GM06990 (cell line): Measurements from ENCODE around the gene SLC43A3.

ENCODE experiments used
- DNase-seq: peaks from one replicate; pipeline ENCODE4 v3.0.0-alpha.2; 2011; ENCODE audit not compliant: insufficient read length; ENCODE audit errors: extremely low read depth
- H3K27me3 ChIP-seq: replicated peaks from 2 replicates; pipeline ENCODE4 v1.6.0; 2011; ENCODE audit warnings: low read length; ENCODE audit not compliant: control insufficient read depth, insufficient read depth
- H3K36me3 ChIP-seq: 2 replicates; pipeline ENCODE4 v1.5.1; 2011; ENCODE audit warnings: low read length; ENCODE audit not compliant: control insufficient read depth, insufficient read depth
- H3K4me3 ChIP-seq: replicated peaks from 2 replicates; pipeline ENCODE4 v1.5.1; 2011; ENCODE audit warnings: low read depth, mild to moderate bottlenecking, control low read depth, low read length
- CTCF ChIP-seq: IDR thresholded peaks from 2 replicates; pipeline ENCODE4 v1.5.1; 2011; ENCODE audit warnings: low read length, control low read depth, mild to moderate bottlenecking, inconsistent platforms; ENCODE audit not compliant: insufficient read depth, poor library complexity, severe bottlenecking

The SLC43A3 gene

GRCh38 chr11:57426929-57427726 lies at the start of gene SLC43A3:
Gene SLC43A3 (minus strand): TSS chr11:57427121. CDS start chr11:57426172, 949 bp downstream.
- DNase-seq: peak; percentile 86
- Histone ChIP-seq H3K4me3 (peak within 1 kb of the TSS; percentile 86), H3K27me3 (no peaks in the 10 kb centered on the region), H3K36me3 (peaks cover 11% of the 10 kb centered on the region)
- TF ChIP-seq CTCF: no peak

DNA sequence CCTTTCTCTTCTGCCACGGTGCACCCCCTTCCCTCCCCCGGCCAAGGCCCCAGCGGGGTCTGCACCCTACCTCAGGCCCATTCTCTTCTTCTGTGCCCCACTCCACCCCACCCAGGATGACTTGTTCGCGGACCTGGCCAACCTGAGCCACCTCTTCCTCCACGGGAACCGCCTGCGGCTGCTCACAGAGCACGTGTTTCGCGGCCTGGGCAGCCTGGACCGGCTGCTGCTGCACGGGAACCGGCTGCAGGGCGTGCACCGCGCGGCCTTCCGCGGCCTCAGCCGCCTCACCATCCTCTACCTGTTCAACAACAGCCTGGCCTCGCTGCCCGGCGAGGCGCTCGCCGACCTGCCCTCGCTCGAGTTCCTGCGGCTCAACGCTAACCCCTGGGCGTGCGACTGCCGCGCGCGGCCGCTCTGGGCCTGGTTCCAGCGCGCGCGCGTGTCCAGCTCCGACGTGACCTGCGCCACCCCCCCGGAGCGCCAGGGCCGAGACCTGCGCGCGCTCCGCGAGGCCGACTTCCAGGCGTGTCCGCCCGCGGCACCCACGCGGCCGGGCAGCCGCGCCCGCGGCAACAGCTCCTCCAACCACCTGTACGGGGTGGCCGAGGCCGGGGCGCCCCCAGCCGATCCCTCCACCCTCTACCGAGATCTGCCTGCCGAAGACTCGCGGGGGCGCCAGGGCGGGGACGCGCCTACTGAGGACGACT lies 49.3 kb upstream of the SLC43A3 start:
- Histone ChIP-seq H3K36me3 (no peaks in the 10 kb centered on the region), H3K27me3 (no peaks in the 10 kb centered on the region), H3K4me3 (peak overlapping the region; percentile 50)
- DNase-seq: peak; percentile 70
- TF ChIP-seq CTCF: no peak

DNA sequence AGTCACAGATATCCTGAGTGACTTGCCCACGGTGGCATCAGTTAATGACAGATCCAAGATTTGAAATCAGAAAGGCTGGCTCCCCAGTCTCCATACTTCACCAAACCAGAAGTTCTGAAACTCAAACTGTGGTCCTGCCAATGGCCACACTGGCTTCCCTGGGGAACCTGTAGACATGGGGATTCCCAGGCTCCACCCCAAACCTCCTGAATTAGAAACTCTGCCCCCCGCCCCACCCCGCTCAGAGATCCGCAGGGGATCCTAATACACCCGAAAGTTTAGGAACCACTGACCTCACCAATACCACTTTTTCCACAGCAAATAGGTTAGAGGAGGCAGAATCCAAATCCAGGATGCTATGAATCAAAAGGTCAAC lies 48.7 kb upstream of the SLC43A3 start:
- no peak for TF ChIP-seq CTCF
- H3K27me3 ChIP-seq: no peaks in the 10 kb centered on the region
- no peak overlapping the region for H3K4me3 ChIP-seq
- no peaks in the 10 kb centered on the region for H3K36me3 ChIP-seq
- no peak for DNase-seq

- no peak for TF ChIP-seq CTCF
- H3K4me3 ChIP-seq: no peak overlapping the region
- no peaks in the 10 kb centered on the region for H3K27me3 ChIP-seq
- H3K36me3 ChIP-seq: no peaks in the 10 kb centered on the region
- no peak for DNase-seq
These were observed 48.3 kb upstream of the SLC43A3 start for GRCh38 chr11:57475191-57475590.

GRCh38 chr11:57474803-57475115 lies 47.8 kb upstream of the SLC43A3 start:
- DNase-seq: no peak
- no peaks in the 10 kb centered on the region for H3K27me3 ChIP-seq
- TF ChIP-seq CTCF: no peak
- no peak overlapping the region for H3K4me3 ChIP-seq
- no peaks in the 10 kb centered on the region for H3K36me3 ChIP-seq
